ENCODE data around the gene FAM81A.

- TF ChIP-seq, protein P1, sequence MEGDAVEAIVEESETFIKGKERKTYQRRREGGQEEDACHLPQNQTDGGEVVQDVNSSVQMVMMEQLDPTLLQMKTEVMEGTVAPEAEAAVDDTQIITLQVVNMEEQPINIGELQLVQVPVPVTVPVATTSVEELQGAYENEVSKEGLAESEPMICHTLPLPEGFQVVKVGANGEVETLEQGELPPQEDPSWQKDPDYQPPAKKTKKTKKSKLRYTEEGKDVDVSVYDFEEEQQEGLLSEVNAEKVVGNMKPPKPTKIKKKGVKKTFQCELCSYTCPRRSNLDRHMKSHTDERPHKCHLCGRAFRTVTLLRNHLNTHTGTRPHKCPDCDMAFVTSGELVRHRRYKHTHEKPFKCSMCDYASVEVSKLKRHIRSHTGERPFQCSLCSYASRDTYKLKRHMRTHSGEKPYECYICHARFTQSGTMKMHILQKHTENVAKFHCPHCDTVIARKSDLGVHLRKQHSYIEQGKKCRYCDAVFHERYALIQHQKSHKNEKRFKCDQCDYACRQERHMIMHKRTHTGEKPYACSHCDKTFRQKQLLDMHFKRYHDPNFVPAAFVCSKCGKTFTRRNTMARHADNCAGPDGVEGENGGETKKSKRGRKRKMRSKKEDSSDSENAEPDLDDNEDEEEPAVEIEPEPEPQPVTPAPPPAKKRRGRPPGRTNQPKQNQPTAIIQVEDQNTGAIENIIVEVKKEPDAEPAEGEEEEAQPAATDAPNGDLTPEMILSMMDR (IDR thresholded peaks at IDR 0.05): no peak
- TF ChIP-seq EP300 (IDR thresholded peaks at IDR 0.05; ENCODE audit: low read depth) (no peak), POLR2AphosphoS5 (IDR thresholded peaks at IDR 0.05) (no peak)
Observed at GRCh38 chr15:59521443-59521842, 83.5 kb downstream of the FAM81A start.

All from transverse colon (tissue), 4 donors.